Colon (tissue), 2 donors: Measurements from ENCODE around the gene ANXA2R.
A peak's percentile ranks its signal among the peaks of the same experiment; 100 is the strongest.
"Not testable (repeated sequence)": the region's sequence is repeated elsewhere in the genome, so short reads cannot be mapped to it uniquely, and the experiment has no call there.

ENCODE experiments used
- FAIRE-seq: peaks from 2 replicates; lab custom pipeline; 2012; peaks lifted over from hg19 to GRCh38; lab: Jason Lieb, UNC
- donor health status: control.
- donor health status: control.

The ANXA2R gene

GRCh38 chr5:43040287-43041098 is at the start of gene ANXA2R:
Gene ANXA2R (minus strand): TSS chr5:43040319. CDS start chr5:43040046, 273 bp downstream.
- FAIRE-seq, result no peak

GRCh38 chr5:43086118-43086908 is 46.2 kb upstream of the ANXA2R start:
- peak; percentile 64 for FAIRE-seq

GRCh38 chr5:43085453-43085852 is 45.3 kb upstream of the ANXA2R start:
- no peak for FAIRE-seq

- FAIRE-seq, result not testable (repeated sequence)
These were observed 44.3 kb upstream of the ANXA2R start for GRCh38 chr5:43084468-43084867.

GRCh38 chr5:43081345-43081744 is 41.2 kb upstream of the ANXA2R start:
- not testable (repeated sequence) for FAIRE-seq

- FAIRE-seq, result no peak
These were observed 38.8 kb upstream of the ANXA2R start for GRCh38 chr5:43078956-43079355.

GRCh38 chr5:43077446-43078191 is 37.5 kb upstream of the ANXA2R start:
- FAIRE-seq, result not testable (repeated sequence)

GRCh38 chr5:43075319-43076293 is 35.5 kb upstream of the ANXA2R start:
- no peak for FAIRE-seq

- FAIRE-seq, result no peak
These were observed 34.8 kb upstream of the ANXA2R start for GRCh38 chr5:43074987-43075318.

GRCh38 chr5:43073597-43074546 is 33.8 kb upstream of the ANXA2R start:
- no peak for FAIRE-seq

- FAIRE-seq, result not testable (repeated sequence)
These were observed 29.2 kb upstream of the ANXA2R start for GRCh38 chr5:43069401-43069720.

GRCh38 chr5:43068037-43068436 is 27.9 kb upstream of the ANXA2R start:
- FAIRE-seq, result no peak

GRCh38 chr5:43066799-43067741 is 27.0 kb upstream of the ANXA2R start:
- no peak for FAIRE-seq

- no peak for FAIRE-seq
These were observed 26.1 kb upstream of the ANXA2R start for GRCh38 chr5:43065948-43066798.

GRCh38 chr5:43065387-43065947 is 25.3 kb upstream of the ANXA2R start:
- FAIRE-seq, result no peak

- FAIRE-seq, result no peak
These were observed 23.6 kb upstream of the ANXA2R start for GRCh38 chr5:43063721-43064171.

GRCh38 chr5:43061352-43062075 is 21.4 kb upstream of the ANXA2R start:
- no peak for FAIRE-seq
